Measurements from ENCODE around the gene LIPG. TPM values are rescaled to one million over a fixed set of nuclear protein-coding genes. Genes with fewer than 3 reads are reported as not detected.

Gene LIPG
- total RNA-seq, 1 experiment from 2014 or later, result 6.1 TPM

GRCh38 chr18:49610022-49610445 is 48.2 kb downstream of the LIPG start:
- Histone ChIP-seq H2AFZ (ENCODE audit: low read length) (no peak overlapping the region), H3K9me3 (ENCODE audit: control insufficient read depth, low read depth, low read length) (no peaks in the 10 kb centered on the region), H3K27me3 (ENCODE audit: insufficient read depth, low read length) (no peaks in the 10 kb centered on the region), H3K23ac (ENCODE audit: insufficient read length, low read depth, low read length) (no peak overlapping the region), H3K4me1 (ENCODE audit: insufficient read depth, low read length) (peaks cover 6% of the 10 kb centered on the region), H4K8ac (replicated peaks; ENCODE audit: insufficient read length, low read depth, low read length) (no peak overlapping the region), H4K5ac (ENCODE audit: insufficient read length, low read depth, low read length) (no peak overlapping the region), H4K20me1 (ENCODE audit: control insufficient read depth, insufficient read depth, insufficient read length) (no peaks in the 10 kb centered on the region), H3K4me2 (ENCODE audit: insufficient read depth, insufficient read length, low read length) (no peak overlapping the region), H2BK20ac (ENCODE audit: low read depth, low read length, poor library complexity, severe bottlenecking) (no peak overlapping the region), H3K4ac (ENCODE audit: low read depth, low read length) (no peak overlapping the region), H3K9ac (ENCODE audit: extremely low read depth, insufficient read length, low read length) (no peak overlapping the region), H3T11ph (ENCODE audit: low read length) (no peak overlapping the region), H3K56ac (ENCODE audit: insufficient read length, low read depth, low read length) (no peak overlapping the region), H2BK5ac (ENCODE audit: insufficient read length, low read length) (no peak overlapping the region), H2BK15ac (ENCODE audit: low read depth, low read length) (no peak overlapping the region), H3K79me1 (ENCODE audit: insufficient read depth, low read depth, low read length, poor library complexity, severe bottlenecking) (no peaks in the 10 kb centered on the region), H2BK120ac (ENCODE audit: low read depth, low read length, poor library complexity, severe bottlenecking) (no peak overlapping the region), H2BK12ac (ENCODE audit: insufficient read length, low read depth, low read length) (no peak overlapping the region), H2AK5ac (ENCODE audit: insufficient read length, low read length) (no peak overlapping the region), H3K27ac (ENCODE audit: insufficient read length, low read depth, low read length) (no peak overlapping the region), H3K14ac (ENCODE audit: insufficient read depth, low read length) (no peak overlapping the region), H4K91ac (ENCODE audit: insufficient read length, low read depth, low read length) (no peak overlapping the region), H3K79me2 (ENCODE audit: insufficient read depth, low read length) (no peaks in the 10 kb centered on the region), H3K23me2 (ENCODE audit: insufficient read length, low read depth, low read length, poor library complexity, severe bottlenecking) (peaks cover 3% of the 10 kb centered on the region), H3K18ac (ENCODE audit: insufficient read length, low read depth, low read length) (no peak overlapping the region)
- Mint-ChIP-seq H3K27ac (no peak overlapping the region), H3K4me3 (no peak overlapping the region), H3K9me3 (peaks cover 3 to 4% of the 10 kb centered on the region in 2 experiments; a peak in 4 of 5 replicates), H3K36me3 (ENCODE audit: insufficient read depth in 1 of 3, low read depth in 3 of 3) (peaks cover 0 to 4% (median 1%) of the 10 kb centered on the region in 3 experiments; a peak in 2 of 7 replicates), H3K27me3 (ENCODE audit: low read depth) (peaks cover 9% of the 10 kb centered on the region), H3K4me1 (peaks cover 41 to 48% of the 10 kb centered on the region in 2 experiments)
- WGBS (ENCODE audit: extremely low coverage, insufficient read length, low lambda C conversion rate), result no CpG with 5 or more reads among the region's 3 CpGs
- TF ChIP-seq CTCF (conservative IDR thresholded peaks at IDR 0.05), result no peak
- no peak for DNase-seq
